Breast epithelium (tissue), 3 donors: ENCODE data around the gene CHCHD1.
"Not testable (repeated sequence)": the region's sequence is repeated elsewhere in the genome, so short reads cannot be mapped to it uniquely, and the experiment has no call there.

Source experiments
- CTCF ChIP-seq, 3 donors: fragments of 450-650 bp; IDR thresholded peaks; one replicate each; pipeline ENCODE4 v1.5.1; 2016 to 2017; ENCODE audit warnings: antibody characterized with exemption in 3 of 3, mild to moderate bottlenecking in 3 of 3, moderate library complexity in 3 of 3
- POLR2A ChIP-seq: fragments of 450-650 bp; IDR thresholded peaks from one replicate; pipeline ENCODE4 v1.6.1; 2016; ENCODE audit warnings: antibody characterized with exemption, mild to moderate bottlenecking, moderate library complexity
- POLR2AphosphoS5 ChIP-seq, 3 donors: sonication (generic); formaldehyde crosslinking; IDR thresholded peaks; one replicate each; pipeline ENCODE4 v1.6.1; 2017; ENCODE audit warnings: antibody characterized with exemption in 3 of 3

- TF ChIP-seq POLR2A; CTCF (IDR thresholded peaks at IDR 0.05); POLR2AphosphoS5 (IDR thresholded peaks at IDR 0.05): not testable (repeated sequence)
Observed at GRCh38 chr10:73787031-73787800, 5.4 kb downstream of the CHCHD1 start.
